ENCODE results near the gene GRAMD1C. TPM values are rescaled to one million over a fixed set of nuclear protein-coding genes. Genes with fewer than 3 reads are reported as not detected.

GRAMD1C gene
- polyA plus RNA-seq, 2 of the 4 experiments (the other 2 are of a cell fraction), result 0.32 to 0.59 TPM

DNA sequence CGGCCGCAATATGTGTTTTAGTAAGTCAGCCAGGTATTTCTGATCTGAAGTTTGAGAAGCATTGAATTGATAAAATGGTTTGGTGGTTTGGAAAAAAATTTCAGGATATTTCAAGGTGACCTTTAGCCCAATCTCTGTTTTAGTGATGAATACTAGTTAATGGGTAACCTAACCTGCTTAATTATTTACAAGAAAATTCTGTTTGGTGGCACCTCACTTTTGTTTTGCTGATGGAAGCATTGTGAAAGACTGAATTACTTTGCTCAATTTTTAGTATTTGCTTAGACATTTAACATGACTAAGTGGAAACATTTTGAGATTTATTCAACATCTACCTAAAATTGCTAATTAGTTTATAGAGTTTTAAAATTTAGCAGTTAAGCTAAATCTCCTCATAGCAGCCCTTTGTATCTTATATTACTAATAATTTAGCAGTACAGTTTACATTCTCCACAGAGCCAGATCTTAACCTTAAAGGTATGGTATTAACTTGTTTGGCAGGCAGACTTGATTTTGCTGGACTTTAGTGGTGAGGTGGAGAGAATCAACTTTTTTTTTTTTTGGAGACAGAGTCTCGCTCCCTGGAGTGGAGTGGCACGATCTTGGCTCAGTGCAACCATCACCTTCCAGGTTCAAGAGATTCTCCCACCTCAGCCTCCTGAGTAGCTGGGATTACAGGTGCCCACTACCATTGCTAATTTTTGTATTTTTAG is 35.4 kb downstream of the GRAMD1C start:
- no peak for ATAC-seq
- H3K4me1 ChIP-seq, result peaks cover 7% of the 10 kb centered on the region; the same call in 2 of the 3 replicates
- no peak overlapping the region for H3K4me2 ChIP-seq
- no peak for DNase-seq (ENCODE audit: low read depth in 1 of 2, low spot score in 1 of 2)
- H3K27ac ChIP-seq, result no peak overlapping the region
- H3K9me3 ChIP-seq, result no peaks in the 10 kb centered on the region
- no peak for FAIRE-seq
- H3K4me3 ChIP-seq, result no peak overlapping the region
- TF ChIP-seq NFE2L2 (conservative IDR thresholded peaks at IDR 0.05; ENCODE audit: low read length), result no peak
- TF ChIP-seq SREBF2 (IDR thresholded peaks at IDR 0.05), result no peak
- TF ChIP-seq CEBPB (IDR thresholded peaks at IDR 0.05), result no peak
- TF ChIP-seq FOXS1 (CRISPR knock-in tag; IDR thresholded peaks at IDR 0.05), result no peak
- TF ChIP-seq ZFP36 (IDR thresholded peaks at IDR 0.05; ENCODE audit: borderline replicate concordance, partially characterized antibody), result no peak
- TF ChIP-seq FOSL2 (IDR thresholded peaks at IDR 0.05), result no peak
- no peak for TF ChIP-seq FOSL2 (CRISPR knock-in tag; IDR thresholded peaks at IDR 0.05)
- TF ChIP-seq, protein P1, sequence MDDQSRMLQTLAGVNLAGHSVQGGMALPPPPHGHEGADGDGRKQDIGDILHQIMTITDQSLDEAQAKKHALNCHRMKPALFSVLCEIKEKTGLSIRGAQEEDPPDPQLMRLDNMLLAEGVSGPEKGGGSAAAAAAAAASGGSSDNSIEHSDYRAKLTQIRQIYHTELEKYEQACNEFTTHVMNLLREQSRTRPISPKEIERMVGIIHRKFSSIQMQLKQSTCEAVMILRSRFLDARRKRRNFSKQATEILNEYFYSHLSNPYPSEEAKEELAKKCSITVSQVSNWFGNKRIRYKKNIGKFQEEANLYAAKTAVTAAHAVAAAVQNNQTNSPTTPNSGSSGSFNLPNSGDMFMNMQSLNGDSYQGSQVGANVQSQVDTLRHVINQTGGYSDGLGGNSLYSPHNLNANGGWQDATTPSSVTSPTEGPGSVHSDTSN (IDR thresholded peaks at IDR 0.05), result no peak
- TF ChIP-seq TFCP2L1 (CRISPR knock-in tag; IDR thresholded peaks at IDR 0.05), result no peak
- no peak for TF ChIP-seq RARB (CRISPR knock-in tag; IDR thresholded peaks at IDR 0.05)
- no peak for TF ChIP-seq BHLHE40 (IDR thresholded peaks at IDR 0.05; ENCODE audit: low read depth, low read length)
- no peak for TF ChIP-seq POLR2A (IDR thresholded peaks at IDR 0.05; ENCODE audit: low read length)
- TF ChIP-seq KDM1A (IDR thresholded peaks at IDR 0.05; ENCODE audit: low read depth), result no peak
- TF ChIP-seq PHF8 (IDR thresholded peaks at IDR 0.05; ENCODE audit: borderline replicate concordance, low read depth), result no peak
- 85% methylated on average over 4 of the region's 4 CpGs for WGBS (ENCODE audit: missing lambda C conversion rate)
- ChIA-PET POLR2A (no interaction called here), CTCF (no interaction called here)

DNA sequence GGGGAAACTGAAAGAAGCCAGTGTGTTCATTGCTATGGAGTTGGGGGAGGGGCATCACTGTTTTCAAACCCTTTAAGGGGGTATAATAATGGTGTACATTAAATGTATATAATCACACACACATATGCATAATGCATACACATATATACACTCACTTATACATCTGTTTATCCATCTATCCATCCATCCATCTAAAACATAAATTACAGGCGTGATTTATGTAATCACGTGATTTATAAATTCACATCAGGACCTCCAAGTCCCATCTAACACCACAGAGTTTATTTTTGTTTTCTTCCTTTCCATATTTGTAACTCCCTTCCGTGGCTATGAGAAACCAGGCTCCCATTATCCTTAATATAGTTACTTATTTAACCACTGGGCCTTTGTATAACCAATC is 39.8 kb downstream of the GRAMD1C start:
- CTCF ChIA-PET, result no interaction called here
- ATAC-seq, result no peak
- Histone ChIP-seq H3K27ac (no peak overlapping the region), H3K4me1 (peaks cover 7% of the 10 kb centered on the region; the same call in 2 of the 3 replicates), H3K4me2 (no peak overlapping the region), H3K4me3 (no peak overlapping the region), H3K9me3 (no peaks in the 10 kb centered on the region)
- POLR2A ChIA-PET, result no interaction called here
- no peak for FAIRE-seq
- no peak for DNase-seq (ENCODE audit: low read depth in 1 of 2, low spot score in 1 of 2)
- TF ChIP-seq EP300 (IDR thresholded peaks at IDR 0.05), result no peak
- TF ChIP-seq, protein P2, sequence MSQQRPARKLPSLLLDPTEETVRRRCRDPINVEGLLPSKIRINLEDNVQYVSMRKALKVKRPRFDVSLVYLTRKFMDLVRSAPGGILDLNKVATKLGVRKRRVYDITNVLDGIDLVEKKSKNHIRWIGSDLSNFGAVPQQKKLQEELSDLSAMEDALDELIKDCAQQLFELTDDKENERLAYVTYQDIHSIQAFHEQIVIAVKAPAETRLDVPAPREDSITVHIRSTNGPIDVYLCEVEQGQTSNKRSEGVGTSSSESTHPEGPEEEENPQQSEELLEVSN (IDR thresholded peaks at IDR 0.05; ENCODE audit: borderline replicate concordance, low read depth), result no peak
- no peak for TF ChIP-seq JUN (IDR thresholded peaks at IDR 0.05)
- no peak for TF ChIP-seq HOXA7 (CRISPR knock-in tag; IDR thresholded peaks at IDR 0.05)
- no peak for TF ChIP-seq CHD4 (IDR thresholded peaks at IDR 0.05; ENCODE audit: borderline replicate concordance)
- TF ChIP-seq MAZ (IDR thresholded peaks at IDR 0.05; ENCODE audit: borderline replicate concordance, low read depth, low read length), result no peak
- TF ChIP-seq ZSCAN20 (CRISPR knock-in tag; IDR thresholded peaks at IDR 0.05), result no peak
- TF ChIP-seq RCOR1 (IDR thresholded peaks at IDR 0.05; ENCODE audit: low read depth, low read length), result no peak
- no peak for TF ChIP-seq FOSB (CRISPR knock-in tag; IDR thresholded peaks at IDR 0.05)
- no peak for TF ChIP-seq NPAS2 (CRISPR knock-in tag; IDR thresholded peaks at IDR 0.05; ENCODE audit: borderline replicate concordance)
- no peak for TF ChIP-seq NR3C1 (IDR thresholded peaks at IDR 0.05)
- TF ChIP-seq, protein P3, sequence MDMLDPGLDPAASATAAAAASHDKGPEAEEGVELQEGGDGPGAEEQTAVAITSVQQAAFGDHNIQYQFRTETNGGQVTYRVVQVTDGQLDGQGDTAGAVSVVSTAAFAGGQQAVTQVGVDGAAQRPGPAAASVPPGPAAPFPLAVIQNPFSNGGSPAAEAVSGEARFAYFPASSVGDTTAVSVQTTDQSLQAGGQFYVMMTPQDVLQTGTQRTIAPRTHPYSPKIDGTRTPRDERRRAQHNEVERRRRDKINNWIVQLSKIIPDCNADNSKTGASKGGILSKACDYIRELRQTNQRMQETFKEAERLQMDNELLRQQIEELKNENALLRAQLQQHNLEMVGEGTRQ (IDR thresholded peaks at IDR 0.05), result no peak
- TF ChIP-seq SREBF2 (IDR thresholded peaks at IDR 0.05), result no peak
- no peak for TF ChIP-seq RAD21 (conservative IDR thresholded peaks at IDR 0.05 in 1 of 2, IDR thresholded peaks at IDR 0.05 in 1 of 2)
- no peak for TF ChIP-seq RARB (CRISPR knock-in tag; IDR thresholded peaks at IDR 0.05)
- no peak for TF ChIP-seq MAFK (IDR thresholded peaks at IDR 0.05; ENCODE audit: partially characterized antibody)
- WGBS (ENCODE audit: missing lambda C conversion rate), result 70% methylated on average over 3 of the region's 3 CpGs
